GM19467 (cell line): Measurements from ENCODE around the gene SAA1.
A peak's percentile ranks its signal among the peaks of the same experiment; 100 is the strongest.

Experiments used
- ATAC-seq: cut with Tn5 transposase; IDR thresholded peaks from one replicate; pipeline ENCODE4 v1.9.1; 2021; ENCODE audit warnings: mild to moderate bottlenecking, moderate library complexity; ENCODE audit not compliant: unreplicated experiment

The SAA1 gene

GRCh38 chr11:18265949-18266348, at the start of gene SAA1:
TSS of gene SAA1 (plus strand) at chr11:18266264. CDS start at chr11:18266888, 624 bp downstream.
- no peak for ATAC-seq

GRCh38 chr11:18221274-18221876, 44.7 kb upstream of the SAA1 start:
- ATAC-seq: no peak

- ATAC-seq: no peak
These were observed 43.1 kb upstream of the SAA1 start for GRCh38 chr11:18222814-18223421.

- no peak for ATAC-seq
These were observed 42.3 kb upstream of the SAA1 start for GRCh38 chr11:18223591-18224387.

GRCh38 chr11:18225913-18226312, 40.2 kb upstream of the SAA1 start:
- ATAC-seq: no peak

- peak; percentile 92 for ATAC-seq
These were observed 36.6 kb upstream of the SAA1 start for GRCh38 chr11:18229501-18229900.

GRCh38 chr11:18230859-18231258, 35.2 kb upstream of the SAA1 start:
- ATAC-seq: no peak

GRCh38 chr11:18233912-18234311, 32.2 kb upstream of the SAA1 start:
- no peak for ATAC-seq

- no peak for ATAC-seq
These were observed 30.4 kb upstream of the SAA1 start for GRCh38 chr11:18235394-18236334.

GRCh38 chr11:18236664-18237356, 29.3 kb upstream of the SAA1 start, which contains the start of gene SAA4:
TSS of gene SAA4 (minus strand) at chr11:18236802. CDS start at chr11:18235926, 876 bp downstream.
- ATAC-seq: no peak

GRCh38 chr11:18239655-18240054, 26.4 kb upstream of the SAA1 start:
- no peak for ATAC-seq

GRCh38 chr11:18243783-18244362, 22.2 kb upstream of the SAA1 start:
- no peak for ATAC-seq

GRCh38 chr11:18245396-18245795, 20.7 kb upstream of the SAA1 start:
- no peak for ATAC-seq

- peak; percentile 65 for ATAC-seq
These were observed 19.5 kb upstream of the SAA1 start for GRCh38 chr11:18246379-18247190.

GRCh38 chr11:18247191-18247581, 18.9 kb upstream of the SAA1 start:
- peak; percentile 2 for ATAC-seq

GRCh38 chr11:18248561-18248960, 17.5 kb upstream of the SAA1 start, which contains the start of gene SAA2:
TSS of gene SAA2 (minus strand) at chr11:18248668. CDS start at chr11:18248011, 657 bp downstream.
- ATAC-seq: no peak

GRCh38 chr11:18253233-18253632, 12.8 kb upstream of the SAA1 start:
- ATAC-seq: no peak

GRCh38 chr11:18253778-18254338, 12.2 kb upstream of the SAA1 start:
- ATAC-seq: no peak
